Measurements from ENCODE around the gene BYSL.

DNA sequence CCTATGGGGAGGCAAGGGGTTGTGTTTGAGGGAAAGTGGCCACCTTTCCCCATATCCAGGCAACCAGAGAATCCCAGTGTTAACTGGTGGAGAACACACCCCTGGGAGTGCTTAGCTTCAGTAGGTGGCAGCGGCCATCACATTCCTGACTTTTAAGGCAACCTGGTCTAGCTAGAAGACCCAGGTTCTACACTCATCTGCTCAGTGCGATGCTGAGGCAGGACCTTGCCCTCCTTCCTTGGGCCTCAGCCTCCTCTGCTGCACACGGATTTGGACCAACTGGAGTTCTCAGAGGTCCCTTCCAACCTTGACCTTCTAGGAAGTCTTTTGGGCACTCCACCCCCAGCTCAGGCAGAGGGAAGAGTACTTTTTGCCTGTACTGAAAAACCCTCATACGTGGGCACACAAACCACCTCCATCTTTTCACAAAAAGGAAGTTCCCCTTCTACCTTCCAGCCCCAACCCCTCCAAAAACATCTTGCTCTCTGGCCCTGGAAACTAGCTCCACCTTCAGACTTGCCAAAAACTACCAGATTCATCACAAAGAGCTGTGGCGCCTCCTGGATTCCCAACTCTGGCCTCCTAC is 17.4 kb downstream of the BYSL start:
- TF ChIP-seq, protein P1, sequence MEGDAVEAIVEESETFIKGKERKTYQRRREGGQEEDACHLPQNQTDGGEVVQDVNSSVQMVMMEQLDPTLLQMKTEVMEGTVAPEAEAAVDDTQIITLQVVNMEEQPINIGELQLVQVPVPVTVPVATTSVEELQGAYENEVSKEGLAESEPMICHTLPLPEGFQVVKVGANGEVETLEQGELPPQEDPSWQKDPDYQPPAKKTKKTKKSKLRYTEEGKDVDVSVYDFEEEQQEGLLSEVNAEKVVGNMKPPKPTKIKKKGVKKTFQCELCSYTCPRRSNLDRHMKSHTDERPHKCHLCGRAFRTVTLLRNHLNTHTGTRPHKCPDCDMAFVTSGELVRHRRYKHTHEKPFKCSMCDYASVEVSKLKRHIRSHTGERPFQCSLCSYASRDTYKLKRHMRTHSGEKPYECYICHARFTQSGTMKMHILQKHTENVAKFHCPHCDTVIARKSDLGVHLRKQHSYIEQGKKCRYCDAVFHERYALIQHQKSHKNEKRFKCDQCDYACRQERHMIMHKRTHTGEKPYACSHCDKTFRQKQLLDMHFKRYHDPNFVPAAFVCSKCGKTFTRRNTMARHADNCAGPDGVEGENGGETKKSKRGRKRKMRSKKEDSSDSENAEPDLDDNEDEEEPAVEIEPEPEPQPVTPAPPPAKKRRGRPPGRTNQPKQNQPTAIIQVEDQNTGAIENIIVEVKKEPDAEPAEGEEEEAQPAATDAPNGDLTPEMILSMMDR (conservative IDR thresholded peaks at IDR 0.05; ENCODE audit: low read depth, low read length): no peak
- TF ChIP-seq EZH2 (IDR thresholded peaks at IDR 0.05; ENCODE audit: low read length, unreplicated experiment): no peak

Data from PC-3 (cell line).